MCF 10A (cell line): Measurements from ENCODE around the gene UQCRQ. TPM values are rescaled to one million over a fixed set of nuclear protein-coding genes. Genes with fewer than 3 reads are reported as not detected.

Experiments used
- BruUV-seq: library from RNA; stranded (reverse); fragments of 400-500 nt; replicated peaks from 2 replicates; lab custom pipeline; 2021; lab: Mats Ljungman, UMichigan
- CTCF ChIA-PET: fragments of 300-600 bp; sonication (Branson Sonifier 250); formaldehyde crosslinking; extraction: SDS; loops from one replicate; lab custom pipeline; 2021; ENCODE audit warnings: antibody characterized with exemption, inconsistent platforms; lab: Yijun Ruan, JAX
- POLR2A ChIA-PET: fragments of 300-600, 350-650 bp; sonication (Branson Sonifier 250); formaldehyde crosslinking; extraction: SDS; loops from one replicate; lab custom pipeline; 2020; ENCODE audit warnings: antibody characterized with exemption, inconsistent platforms; lab: Yijun Ruan, JAX
- DNase-seq: peaks from one replicate; pipeline ENCODE4 v3.0.0-alpha.2; 2018; ENCODE audit not compliant: unreplicated experiment
- H3K27ac Mint-ChIP-seq: one replicate; pipeline ENCODE4 v1.8.0; 2022; ENCODE audit warnings: mild to moderate bottlenecking, low read depth, mixed read lengths; ENCODE audit not compliant: unreplicated experiment
- H3K27me3 Mint-ChIP-seq: one replicate; pipeline ENCODE4 v1.8.0; 2022; ENCODE audit warnings: mixed read lengths; ENCODE audit not compliant: insufficient read depth, unreplicated experiment
- H3K36me3 Mint-ChIP-seq: one replicate; pipeline ENCODE4 v1.8.0; 2022; ENCODE audit warnings: mild to moderate bottlenecking, moderate library complexity, mixed read lengths; ENCODE audit not compliant: insufficient read depth, unreplicated experiment
- H3K4me1 Mint-ChIP-seq: one replicate; pipeline ENCODE4 v1.8.0; 2022; ENCODE audit warnings: mixed read lengths; ENCODE audit not compliant: insufficient read depth, unreplicated experiment
- H3K4me3 Mint-ChIP-seq: one replicate; pipeline ENCODE4 v1.8.0; 2022; ENCODE audit warnings: mild to moderate bottlenecking, moderate library complexity, mixed read lengths; ENCODE audit not compliant: unreplicated experiment
- H3K9me3 Mint-ChIP-seq: one replicate; pipeline ENCODE4 v1.8.0; 2022; ENCODE audit warnings: mixed read lengths; ENCODE audit not compliant: unreplicated experiment
- intact Hi-C: fragments of 100-400 bp; cut with micrococcal nuclease; formaldehyde crosslinking; loops from 2 replicates; pipeline ENCODE4 v1.14.1; 2022
- total RNA-seq: library from RNA; stranded (reverse); gene quantifications from 2 replicates; pipeline ENCODE4 v1.2.3, GENCODE V29; 2022
- TF ChIP-seq, protein P1 (sequence below): fragments of 200-600 bp; IDR thresholded peaks from one replicate; pipeline ENCODE4 v1.8.0; 2022; ENCODE audit warnings: antibody characterized with exemption, mild to moderate bottlenecking; ENCODE audit not compliant: unreplicated experiment

The UQCRQ gene
- total RNA-seq, 1 experiment from 2014 or later = 974 TPM

DNA sequence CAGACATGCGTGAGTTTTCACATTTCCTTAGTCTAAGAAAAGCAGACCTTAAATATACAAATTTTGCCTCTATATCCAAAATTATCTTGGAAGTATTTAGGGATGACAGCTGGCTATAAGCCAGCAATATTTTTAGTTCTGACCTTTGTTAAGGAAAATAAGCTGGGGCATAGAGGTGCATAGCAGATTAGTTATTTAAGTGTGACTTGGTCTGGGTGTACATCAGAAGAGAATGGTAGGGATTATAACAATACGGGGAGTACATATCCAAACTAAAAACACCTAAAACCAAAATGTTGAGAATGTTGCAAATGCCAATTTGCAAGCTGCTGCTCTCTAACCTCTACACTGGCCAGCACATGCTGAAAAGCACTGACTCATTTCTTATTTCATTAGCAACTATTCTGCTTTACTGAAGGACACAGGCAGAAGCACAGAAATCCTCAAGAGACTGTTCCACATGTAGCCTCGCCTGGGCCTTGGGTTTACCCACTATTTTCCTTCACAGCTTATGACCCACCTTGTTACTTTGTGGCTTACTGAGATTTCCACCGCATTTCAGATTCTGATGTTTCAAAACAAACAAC is 29.4 kb downstream of the UQCRQ start:
- intact Hi-C loops = no loop called here
- TF ChIP-seq, protein P1, sequence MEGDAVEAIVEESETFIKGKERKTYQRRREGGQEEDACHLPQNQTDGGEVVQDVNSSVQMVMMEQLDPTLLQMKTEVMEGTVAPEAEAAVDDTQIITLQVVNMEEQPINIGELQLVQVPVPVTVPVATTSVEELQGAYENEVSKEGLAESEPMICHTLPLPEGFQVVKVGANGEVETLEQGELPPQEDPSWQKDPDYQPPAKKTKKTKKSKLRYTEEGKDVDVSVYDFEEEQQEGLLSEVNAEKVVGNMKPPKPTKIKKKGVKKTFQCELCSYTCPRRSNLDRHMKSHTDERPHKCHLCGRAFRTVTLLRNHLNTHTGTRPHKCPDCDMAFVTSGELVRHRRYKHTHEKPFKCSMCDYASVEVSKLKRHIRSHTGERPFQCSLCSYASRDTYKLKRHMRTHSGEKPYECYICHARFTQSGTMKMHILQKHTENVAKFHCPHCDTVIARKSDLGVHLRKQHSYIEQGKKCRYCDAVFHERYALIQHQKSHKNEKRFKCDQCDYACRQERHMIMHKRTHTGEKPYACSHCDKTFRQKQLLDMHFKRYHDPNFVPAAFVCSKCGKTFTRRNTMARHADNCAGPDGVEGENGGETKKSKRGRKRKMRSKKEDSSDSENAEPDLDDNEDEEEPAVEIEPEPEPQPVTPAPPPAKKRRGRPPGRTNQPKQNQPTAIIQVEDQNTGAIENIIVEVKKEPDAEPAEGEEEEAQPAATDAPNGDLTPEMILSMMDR = no peak
- H3K27ac Mint-ChIP-seq = peak overlapping the region; percentile 36
- CTCF ChIA-PET = interaction anchor here (0.5 to 1.7 kb wide), 9 partner anchors 10 to 1796 kb away, joined by 3 to 19 read pairs (median 3); no protein-coding TSS in a partner anchor
- H3K4me1 Mint-ChIP-seq = no peaks in the 10 kb centered on the region
- H3K36me3 Mint-ChIP-seq = peaks cover 100% of the 10 kb centered on the region
- H3K4me3 Mint-ChIP-seq = no peak overlapping the region
- no peaks in the 10 kb centered on the region for H3K27me3 Mint-ChIP-seq
- POLR2A ChIA-PET = interaction anchor here (0.6 to 1.8 kb wide), 5 partner anchors 11 to 155 kb away, joined by 3 to 9 read pairs (median 4); partner anchors contain the start of genes GDF9, HSPA4 and UQCRQ
- BruUV-seq = no TSS peak
- no peak for DNase-seq
- no peaks in the 10 kb centered on the region for H3K9me3 Mint-ChIP-seq

DNA sequence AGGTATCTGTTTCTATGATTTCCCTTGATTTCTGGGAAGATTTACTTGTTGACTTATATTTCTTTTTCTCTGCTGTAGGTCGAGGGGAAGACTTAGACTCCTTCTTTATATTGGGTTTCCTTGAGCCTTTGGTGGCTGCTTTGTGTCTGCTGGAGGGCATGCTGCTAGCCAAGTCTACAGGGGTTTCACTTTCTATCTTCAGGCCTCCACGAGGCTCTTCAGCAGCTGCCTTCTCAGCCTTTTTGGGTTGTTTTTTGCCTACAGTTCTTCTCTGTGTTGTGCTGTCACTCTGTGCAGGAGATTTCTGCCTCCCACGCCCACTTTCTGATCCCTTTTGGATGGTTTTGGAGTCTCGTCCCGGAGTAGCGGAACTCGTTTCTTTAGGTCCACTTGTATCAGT is 30.2 kb downstream of the UQCRQ start:
- intact Hi-C loops = no loop called here
- no peak overlapping the region for H3K4me3 Mint-ChIP-seq
- H3K27ac Mint-ChIP-seq = peak overlapping the region; percentile 36
- TF ChIP-seq, protein P1 = no peak
- no peaks in the 10 kb centered on the region for H3K4me1 Mint-ChIP-seq
- peaks cover 94% of the 10 kb centered on the region for H3K36me3 Mint-ChIP-seq
- TSS peak; percentile 46 for BruUV-seq
- no peak for DNase-seq
- no peaks in the 10 kb centered on the region for H3K27me3 Mint-ChIP-seq
- ChIA-PET POLR2A (interaction anchor here (1.1 to 1.6 kb wide), 4 partner anchors 8 to 72 kb away, joined by 3 to 9 read pairs (median 5); no protein-coding TSS in a partner anchor), CTCF (interaction anchor here (0.7 to 1.5 kb wide), 2 partner anchors 13 to 77 kb away, joined by 7 read pairs; no protein-coding TSS in a partner anchor)
- H3K9me3 Mint-ChIP-seq = no peaks in the 10 kb centered on the region

DNA sequence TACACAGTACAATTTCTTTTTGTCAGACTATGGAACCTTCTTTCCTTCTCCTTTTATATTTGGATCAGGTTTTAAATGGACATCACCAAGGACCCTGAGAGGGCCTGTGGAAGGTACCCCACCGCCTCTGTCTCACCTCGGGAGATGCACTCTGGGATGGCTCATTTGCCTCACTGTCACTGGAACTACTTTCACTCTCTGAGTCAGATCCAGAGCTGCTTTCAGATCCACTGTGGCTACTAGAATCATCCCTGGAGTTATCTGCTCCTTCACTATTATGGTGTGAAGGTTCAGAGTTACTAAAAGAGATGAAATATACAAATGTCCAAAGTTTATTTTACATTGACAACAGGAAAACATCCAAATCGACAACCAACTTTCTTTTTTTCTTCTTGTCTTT is 31.7 kb downstream of the UQCRQ start:
- ChIA-PET POLR2A (interaction anchor here (0.6 to 1.9 kb wide), 8 partner anchors 9 to 73 kb away, joined by 3 to 9 read pairs (median 4); no protein-coding TSS in a partner anchor), CTCF (interaction anchor here (0.6 kb wide), 1 partner anchor 190 kb away, joined by 3 read pairs; no protein-coding TSS in a partner anchor)
- intact Hi-C loops = no loop called here
- no peak overlapping the region for H3K27ac Mint-ChIP-seq
- no peaks in the 10 kb centered on the region for H3K9me3 Mint-ChIP-seq
- TF ChIP-seq, protein P1 = no peak
- BruUV-seq = no TSS peak
- no peak for DNase-seq
- no peaks in the 10 kb centered on the region for H3K4me1 Mint-ChIP-seq
- H3K4me3 Mint-ChIP-seq = no peak overlapping the region
- peaks cover 94% of the 10 kb centered on the region for H3K36me3 Mint-ChIP-seq
- no peaks in the 10 kb centered on the region for H3K27me3 Mint-ChIP-seq

DNA sequence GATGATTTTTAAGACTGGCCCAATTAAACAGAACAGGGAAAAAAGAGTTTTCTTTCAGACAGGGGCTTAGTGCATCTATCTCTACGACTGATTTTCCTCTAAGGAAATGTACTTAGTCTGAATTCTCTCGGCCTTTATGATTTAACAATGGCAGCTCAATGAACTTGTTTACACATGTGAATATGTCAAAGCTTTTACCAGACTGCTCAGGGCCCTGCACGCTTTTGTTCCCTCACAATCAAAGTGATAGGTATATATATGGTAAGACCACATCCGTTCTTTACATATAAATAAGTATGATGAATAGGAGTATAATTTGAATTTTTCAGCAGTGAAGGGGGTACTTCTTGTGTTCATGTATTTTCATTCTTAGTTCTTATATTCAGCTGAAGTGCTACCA is 34.6 kb downstream of the UQCRQ start:
- ChIA-PET POLR2A (interaction anchor here (0.7 to 1.0 kb wide), 3 partner anchors 9 to 18 kb away, joined by 3 read pairs; no protein-coding TSS in a partner anchor), CTCF (interaction anchor here (0.6 to 1.7 kb wide), 4 partner anchors 16 to 206 kb away, joined by 3 to 4 read pairs (median 4); no protein-coding TSS in a partner anchor)
- no peak for DNase-seq
- H3K36me3 Mint-ChIP-seq = peaks cover 83% of the 10 kb centered on the region
- no peaks in the 10 kb centered on the region for H3K27me3 Mint-ChIP-seq
- TSS peak; percentile 5 for BruUV-seq
- intact Hi-C loops = no loop called here
- no peak overlapping the region for H3K27ac Mint-ChIP-seq
- H3K4me3 Mint-ChIP-seq = no peak overlapping the region
- TF ChIP-seq, protein P1 = no peak
- peaks cover 6% of the 10 kb centered on the region for H3K4me1 Mint-ChIP-seq
- H3K9me3 Mint-ChIP-seq = no peaks in the 10 kb centered on the region
